Measurements from ENCODE around the gene GPR135. TPM values are rescaled to one million over a fixed set of nuclear protein-coding genes. Genes with fewer than 3 reads are reported as not detected.

The GPR135 gene
- total and polyA plus RNA-seq, 8 donors = 0.93 to 2.0 (median 1.3) TPM

DNA sequence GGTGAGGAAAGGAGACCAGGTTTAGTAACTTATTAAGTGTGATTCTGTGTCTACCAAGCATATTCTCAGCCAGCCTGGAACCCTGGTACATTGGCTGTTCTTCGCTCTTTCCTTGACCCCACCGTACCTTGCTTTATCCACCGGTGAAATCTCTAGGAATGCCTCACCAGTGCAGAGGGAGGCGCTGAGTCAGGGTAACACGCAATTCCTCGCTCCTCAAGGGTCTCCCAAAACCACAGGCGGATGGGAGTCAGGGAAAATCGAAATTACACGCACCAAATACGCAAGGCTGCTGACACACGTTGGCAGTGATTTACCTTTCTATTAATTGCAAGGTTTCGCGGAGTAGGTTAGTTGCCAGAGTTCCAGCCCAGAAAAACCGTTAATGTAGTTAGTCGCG lies 18.2 kb upstream of the GPR135 start:
- no peaks in the 10 kb centered on the region for H3K9me3 ChIP-seq
- DNase-seq = peak in 1 of 6 donors; percentile 7
- peaks cover 0 to 4% (median 0%) of the 10 kb centered on the region in 3 donors for H3K36me3 ChIP-seq
- TF ChIP-seq, protein P1, sequence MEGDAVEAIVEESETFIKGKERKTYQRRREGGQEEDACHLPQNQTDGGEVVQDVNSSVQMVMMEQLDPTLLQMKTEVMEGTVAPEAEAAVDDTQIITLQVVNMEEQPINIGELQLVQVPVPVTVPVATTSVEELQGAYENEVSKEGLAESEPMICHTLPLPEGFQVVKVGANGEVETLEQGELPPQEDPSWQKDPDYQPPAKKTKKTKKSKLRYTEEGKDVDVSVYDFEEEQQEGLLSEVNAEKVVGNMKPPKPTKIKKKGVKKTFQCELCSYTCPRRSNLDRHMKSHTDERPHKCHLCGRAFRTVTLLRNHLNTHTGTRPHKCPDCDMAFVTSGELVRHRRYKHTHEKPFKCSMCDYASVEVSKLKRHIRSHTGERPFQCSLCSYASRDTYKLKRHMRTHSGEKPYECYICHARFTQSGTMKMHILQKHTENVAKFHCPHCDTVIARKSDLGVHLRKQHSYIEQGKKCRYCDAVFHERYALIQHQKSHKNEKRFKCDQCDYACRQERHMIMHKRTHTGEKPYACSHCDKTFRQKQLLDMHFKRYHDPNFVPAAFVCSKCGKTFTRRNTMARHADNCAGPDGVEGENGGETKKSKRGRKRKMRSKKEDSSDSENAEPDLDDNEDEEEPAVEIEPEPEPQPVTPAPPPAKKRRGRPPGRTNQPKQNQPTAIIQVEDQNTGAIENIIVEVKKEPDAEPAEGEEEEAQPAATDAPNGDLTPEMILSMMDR (IDR thresholded peaks at IDR 0.05) = no peak
- no peak for FAIRE-seq
- H3K27me3 ChIP-seq = no peaks in the 10 kb centered on the region
- H3K4me1 ChIP-seq = peaks cover 18 to 36% (median 30%) of the 10 kb centered on the region in 3 donors
- WGBS, 2 donors = 1 to 2% methylated on average over 16 of the region's 16 CpGs
- intact Hi-C loops (cut with DNase I) = no loop called here
- peak; percentile 1 to 7 (median 2) for ATAC-seq
- H3K27ac ChIP-seq = peak overlapping the region; percentile 81 to 95 (median 93)
- H3K4me3 ChIP-seq = peak overlapping the region; percentile 68 to 84 (median 74)

DNA sequence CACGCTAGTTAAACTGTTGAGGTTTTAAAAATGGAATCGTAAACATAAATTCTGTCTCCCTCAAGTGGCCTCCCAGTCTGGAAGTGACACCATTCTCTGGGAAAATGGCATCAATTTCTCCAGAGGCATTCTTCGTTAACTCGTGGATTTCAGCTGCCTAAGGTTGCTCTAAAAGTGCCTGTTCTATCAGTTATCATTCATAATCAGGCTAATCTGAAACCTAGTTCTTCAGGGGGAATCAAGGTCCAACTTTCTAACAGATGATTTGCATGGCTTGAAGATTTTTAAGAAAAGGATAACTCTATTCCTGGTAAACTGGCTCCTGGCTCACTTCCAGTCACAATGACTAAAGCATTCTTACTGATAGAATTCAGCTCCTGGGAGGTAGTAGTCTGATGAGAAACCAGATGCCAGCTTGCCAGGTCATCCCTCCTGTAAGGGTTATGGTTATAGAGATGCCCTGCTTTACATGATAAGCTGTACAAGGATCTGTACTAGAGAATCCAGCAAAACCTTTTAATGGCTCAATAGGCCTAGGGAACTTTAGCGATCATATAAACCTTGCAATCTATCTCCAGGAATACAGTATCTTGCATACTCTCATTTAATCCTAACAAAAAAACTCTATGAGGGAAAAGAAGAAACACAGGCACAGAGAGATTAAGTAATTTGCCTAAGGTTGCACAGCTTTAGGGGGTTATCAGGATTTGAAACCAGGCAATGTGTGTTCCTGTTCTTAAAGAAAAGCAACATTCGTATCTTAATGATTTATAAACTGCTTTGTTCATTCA lies 17.6 kb upstream of the GPR135 start:
- Histone ChIP-seq H3K4me1 (peaks cover 18 to 36% (median 30%) of the 10 kb centered on the region in 3 donors), H3K9me3 (no peaks in the 10 kb centered on the region), H3K36me3 (peaks cover 0 to 2% (median 0%) of the 10 kb centered on the region in 3 donors), H3K4me3 (peak overlapping the region in 3 of 4 donors; percentile 74 to 84 (median 75)), H3K27ac (peak overlapping the region in 2 of 4 donors; percentile 24 to 29), H3K27me3 (no peaks in the 10 kb centered on the region)
- peak in 3 of 6 donors; percentile 16 to 37 (median 29) for DNase-seq
- FAIRE-seq = no peak
- 50 to 62% methylated on average over 6 of the region's 6 CpGs for WGBS, 2 donors
- ATAC-seq = no peak
- TF ChIP-seq, protein P1 (IDR thresholded peaks at IDR 0.05) = no peak
- intact Hi-C loops (cut with DNase I) = no loop called here

DNA sequence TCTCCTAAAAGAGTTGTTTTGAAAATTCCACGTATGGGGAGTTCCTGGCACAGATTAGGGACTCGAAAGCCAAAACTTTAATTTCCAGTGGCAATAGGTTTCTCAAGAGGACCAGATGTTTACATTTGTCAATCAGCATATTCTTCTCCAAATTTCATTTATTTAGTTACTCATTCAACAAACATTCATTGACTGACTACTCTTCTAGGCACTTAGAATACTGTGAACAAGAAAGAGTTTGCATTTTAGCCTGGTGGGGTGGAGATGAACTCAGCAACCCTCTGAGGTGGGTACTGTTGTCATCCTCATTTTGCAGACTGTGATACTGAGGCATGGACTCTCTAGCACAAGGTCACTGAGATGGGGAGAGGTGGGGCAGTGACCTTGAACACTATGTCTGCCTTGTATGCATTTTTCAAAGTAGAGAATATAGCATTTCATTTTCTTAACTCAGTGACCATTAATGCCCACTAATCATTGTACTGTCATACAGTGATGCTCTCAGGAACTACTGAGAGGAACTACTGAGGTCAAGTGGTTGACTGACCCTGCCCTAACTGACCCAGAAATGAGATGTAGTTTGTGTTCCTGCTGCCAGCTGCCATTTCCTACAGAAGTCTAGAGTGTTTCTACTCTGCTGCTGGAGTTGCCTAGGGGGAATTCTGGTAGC lies 16.8 kb upstream of the GPR135 start:
- FAIRE-seq (no peak), DNase-seq (no peak), ATAC-seq (no peak)
- TF ChIP-seq, protein P1 (IDR thresholded peaks at IDR 0.05) = no peak
- H3K4me1 ChIP-seq = peaks cover 18 to 36% (median 29%) of the 10 kb centered on the region in 3 donors
- H3K27ac ChIP-seq = peak overlapping the region in 2 of 4 donors; percentile 24 to 29
- peak overlapping the region in 1 of 4 donors; percentile 74 for H3K4me3 ChIP-seq
- no peaks in the 10 kb centered on the region for H3K36me3 ChIP-seq
- 19 to 22% methylated on average over 2 of the region's 2 CpGs for WGBS, 2 donors
- no peaks in the 10 kb centered on the region for H3K27me3 ChIP-seq
- intact Hi-C loops (cut with DNase I) = no loop called here
- no peaks in the 10 kb centered on the region for H3K9me3 ChIP-seq

DNA sequence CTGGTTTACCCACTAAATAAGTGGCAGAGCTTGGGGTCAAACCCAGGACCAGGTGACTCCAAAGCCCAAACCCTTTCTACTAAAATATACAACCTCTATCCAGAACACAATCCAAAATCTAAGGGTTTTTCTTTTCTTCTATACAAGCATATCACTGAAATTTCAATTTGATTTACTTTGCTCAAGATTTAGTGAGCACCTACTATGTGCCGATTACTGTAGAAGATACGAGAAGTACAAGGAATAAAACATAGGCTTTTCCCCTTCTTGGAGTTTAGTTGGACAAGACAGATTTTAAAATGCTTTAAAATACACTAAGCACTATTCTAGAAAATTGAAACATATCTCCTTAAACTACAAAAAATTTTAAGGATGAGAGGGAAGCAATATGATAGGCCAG lies 16.2 kb upstream of the GPR135 start:
- Histone ChIP-seq H3K4me3 (no peak overlapping the region), H3K4me1 (peaks cover 18 to 34% (median 23%) of the 10 kb centered on the region in 3 donors), H3K27me3 (no peaks in the 10 kb centered on the region), H3K27ac (no peak overlapping the region), H3K36me3 (no peaks in the 10 kb centered on the region), H3K9me3 (no peaks in the 10 kb centered on the region)
- WGBS, 2 donors = 92 to 93% methylated on average over 2 of the region's 2 CpGs
- FAIRE-seq = no peak
- no peak for ATAC-seq
- TF ChIP-seq, protein P1 (IDR thresholded peaks at IDR 0.05) = no peak
- no peak for DNase-seq
- intact Hi-C loops (cut with DNase I) = no loop called here
